Measurements from ENCODE around the gene FGGY.
"Not testable (repeated sequence)": the region's sequence is repeated elsewhere in the genome, so short reads cannot be mapped to it uniquely, and the experiment has no call there.

Gene FGGY

GRCh38 chr1:59720326-59721115 lies 423.6 kb downstream of the FGGY start:
- DNase-seq (ENCODE audit: low spot score) = no peak
- no peak for FAIRE-seq

- FAIRE-seq = no peak
These were observed 433.4 kb downstream of the FGGY start for GRCh38 chr1:59730302-59730701.

GRCh38 chr1:59730759-59731478 lies 434.0 kb downstream of the FGGY start:
- DNase-seq (ENCODE audit: low spot score) (peak; percentile 84), FAIRE-seq (peak; percentile 87)

More at GRCh38 chr1:59730302-59730701, 433.4 kb downstream of the FGGY start:
- DNase-seq (ENCODE audit: low spot score) = peak; percentile 36

GRCh38 chr1:59731591-59731990 lies 434.7 kb downstream of the FGGY start:
- DNase-seq (ENCODE audit: low spot score) (no peak), FAIRE-seq (no peak)

- DNase-seq (ENCODE audit: low spot score) (no peak), FAIRE-seq (no peak)
These were observed 435.5 kb downstream of the FGGY start for GRCh38 chr1:59732214-59732955.

GRCh38 chr1:59733443-59734141 lies 436.7 kb downstream of the FGGY start:
- DNase-seq (ENCODE audit: low spot score) (no peak), FAIRE-seq (no peak)

GRCh38 chr1:59735927-59736326 lies 439.0 kb downstream of the FGGY start:
- not testable (repeated sequence) for FAIRE-seq

GRCh38 chr1:59736744-59737143 lies 439.9 kb downstream of the FGGY start:
- no peak for DNase-seq (ENCODE audit: low spot score)
- FAIRE-seq = no peak

More at GRCh38 chr1:59735927-59736326, 439.0 kb downstream of the FGGY start:
- DNase-seq (ENCODE audit: low spot score) = not testable (repeated sequence)

- no peak for DNase-seq (ENCODE audit: low spot score)
- no peak for FAIRE-seq
These were observed 440.7 kb downstream of the FGGY start for GRCh38 chr1:59737638-59738037.

- DNase-seq (ENCODE audit: low spot score) (no peak), FAIRE-seq (no peak)
These were observed 441.3 kb downstream of the FGGY start for GRCh38 chr1:59738152-59738551.

- DNase-seq (ENCODE audit: low spot score) (no peak), FAIRE-seq (no peak)
These were observed 441.7 kb downstream of the FGGY start for GRCh38 chr1:59738591-59739015.

- FAIRE-seq (no peak), DNase-seq (ENCODE audit: low spot score) (no peak)
These were observed 442.2 kb downstream of the FGGY start for GRCh38 chr1:59739111-59739510.

- no peak for FAIRE-seq
- no peak for DNase-seq (ENCODE audit: low spot score)
These were observed 445.6 kb downstream of the FGGY start for GRCh38 chr1:59742526-59742925.

GRCh38 chr1:59743324-59744091 lies 446.6 kb downstream of the FGGY start:
- DNase-seq (ENCODE audit: low spot score) = no peak
- FAIRE-seq = no peak

GRCh38 chr1:59747420-59748024 lies 450.6 kb downstream of the FGGY start:
- FAIRE-seq = no peak
- DNase-seq (ENCODE audit: low spot score) = no peak

- DNase-seq (ENCODE audit: low spot score) = no peak
- no peak for FAIRE-seq
These were observed 451.2 kb downstream of the FGGY start for GRCh38 chr1:59748123-59748522.

- FAIRE-seq (no peak), DNase-seq (ENCODE audit: low spot score) (peak; percentile 15)
These were observed 453.6 kb downstream of the FGGY start for GRCh38 chr1:59750328-59751003.

- FAIRE-seq = no peak
- DNase-seq (ENCODE audit: low spot score) = no peak
These were observed 454.1 kb downstream of the FGGY start for GRCh38 chr1:59751004-59751395.

GRCh38 chr1:59751801-59752200 lies 454.9 kb downstream of the FGGY start:
- FAIRE-seq (no peak), DNase-seq (ENCODE audit: low spot score) (no peak)
